Endothelial cell of umbilical vein (primary cell): Measurements from ENCODE around the gene EML4. TPM values are rescaled to one million over a fixed set of nuclear protein-coding genes. Genes with fewer than 3 reads are reported as not detected.

Experiments used
- BruUV-seq: library from RNA; stranded (reverse); fragments of 400-500 nt; replicated peaks from 2 replicates; lab custom pipeline; 2021; lab: Mats Ljungman, UMichigan
- CTCF ChIA-PET: fragments of 300-600, 350-600 bp; sonication (Branson Sonifier 250); formaldehyde crosslinking; loops from one replicate; lab custom pipeline; 2021; ENCODE audit warnings: antibody characterized with exemption, inconsistent platforms; lab: Charles Lee
- POLR2A ChIA-PET: fragments of 300-600, 350-600 bp; sonication (Branson Sonifier 250); formaldehyde crosslinking; loops from one replicate; lab custom pipeline; 2021; ENCODE audit warnings: antibody characterized with exemption, inconsistent platforms; lab: Charles Lee
- DNase-seq: peaks from one replicate; pipeline ENCODE4 v3.0.0-alpha.2; 2011; ENCODE audit warnings: low read depth, low spot score
- FAIRE-seq: peaks from 2 replicates; lab custom pipeline; 2011; peaks lifted over from hg19 to GRCh38; lab: Jason Lieb, UNC
- H2AFZ ChIP-seq: 2 replicates; pipeline ENCODE4 v1.6.0; 2012; ENCODE audit warnings: low read depth, low read length, control low read depth, inconsistent platforms
- H3K27ac ChIP-seq: 2 replicates; pipeline ENCODE4 v1.5.1; 2011; ENCODE audit warnings: low read depth, mild to moderate bottlenecking, control low read depth, low read length, moderate library complexity; ENCODE audit not compliant: insufficient read depth
- H3K27me3 ChIP-seq, 2 experiments: 2 replicates each; pipeline versions ENCODE4 v1.6.0 to v1.6.1; 2011; ENCODE audit warnings: low read length in 2 of 2, mixed read lengths in 1 of 2; ENCODE audit not compliant: control insufficient read depth in 2 of 2, insufficient read depth in 2 of 2
- H3K36me3 ChIP-seq, 2 experiments: 2 replicates in 1 of 2; 3 replicates in 1 of 2; pipeline ENCODE4 v1.5.1; 2011; ENCODE audit warnings: low read length in 2 of 2, mild to moderate bottlenecking in 1 of 2, moderate library complexity in 1 of 2; ENCODE audit not compliant: control insufficient read depth in 2 of 2, insufficient read depth in 2 of 2; ENCODE audit errors: extremely low read depth in 1 of 2
- H3K4me1 ChIP-seq: 3 replicates; pipeline ENCODE4 v1.5.1; 2011; ENCODE audit warnings: mild to moderate bottlenecking, low read length; ENCODE audit not compliant: control insufficient read depth, insufficient read depth; ENCODE audit errors: extremely low read depth
- H3K4me2 ChIP-seq: 2 replicates; pipeline ENCODE4 v1.6.1; 2011; ENCODE audit warnings: low read length, control low read depth, mixed read lengths; ENCODE audit not compliant: insufficient read depth
- H3K4me3 ChIP-seq, 3 experiments: fragments of 200-600 bp in 1 of 3; sonication (generic), shearing (Covaris generic) in 1 of 3; replicated peaks in 1 of 3; 2 replicates each; pipeline ENCODE4 v1.5.1; 2011 to 2016; ENCODE audit warnings: control low read depth in 3 of 3, low read length in 3 of 3, mild to moderate bottlenecking in 2 of 3, inconsistent platforms in 1 of 3, low read depth in 1 of 3, moderate library complexity in 1 of 3; ENCODE audit not compliant: insufficient read depth in 1 of 3
- H3K79me2 ChIP-seq: 2 replicates; pipeline ENCODE4 v1.6.0; 2012; ENCODE audit warnings: low read length, inconsistent platforms; ENCODE audit not compliant: control insufficient read depth, insufficient read depth
- H3K9ac ChIP-seq: replicated peaks from 2 replicates; pipeline ENCODE3; 2011; ENCODE audit warnings: low read length, control low read depth; ENCODE audit not compliant: insufficient read depth; ENCODE audit errors: extremely low read depth
- H3K9me1 ChIP-seq: replicated peaks from 3 replicates; pipeline ENCODE4 v1.6.0; 2011; ENCODE audit warnings: mild to moderate bottlenecking, low read length; ENCODE audit not compliant: control insufficient read depth, insufficient read depth; ENCODE audit errors: extremely low read depth
- H3K9me3 ChIP-seq: replicated peaks from 2 replicates; pipeline ENCODE4 v1.5.1; 2012; ENCODE audit warnings: low read length, inconsistent platforms; ENCODE audit not compliant: control insufficient read depth, insufficient read depth
- H4K20me1 ChIP-seq: replicated peaks from 2 replicates; pipeline ENCODE3; 2011; ENCODE audit warnings: mild to moderate bottlenecking, low read length; ENCODE audit not compliant: control insufficient read depth, insufficient read depth; ENCODE audit errors: extremely low read depth
- EZH2 ChIP-seq: IDR thresholded peaks from 2 replicates; pipeline ENCODE4 v1.6.1; 2012; ENCODE audit warnings: borderline replicate concordance, low read depth, mild to moderate bottlenecking, moderate library complexity, low read length, inconsistent platforms; ENCODE audit not compliant: severe bottlenecking
- FOS ChIP-seq: IDR thresholded peaks from 2 replicates; pipeline ENCODE4 v1.6.1; 2011; ENCODE audit warnings: mild to moderate bottlenecking, low read length, moderate library complexity, borderline replicate concordance; ENCODE audit not compliant: insufficient read depth
- GATA2 ChIP-seq: IDR thresholded peaks from 2 replicates; pipeline ENCODE4 v1.7.0; 2011; ENCODE audit warnings: low read depth, mild to moderate bottlenecking, moderate library complexity, mixed read lengths, low read length; ENCODE audit not compliant: insufficient read length, insufficient read depth
- JUN ChIP-seq: IDR thresholded peaks from 2 replicates; pipeline ENCODE4 v1.6.1; 2011; ENCODE audit warnings: borderline replicate concordance, low read depth; ENCODE audit not compliant: insufficient read length, insufficient read depth
- MAX ChIP-seq: IDR thresholded peaks from 2 replicates; pipeline ENCODE4 v1.6.1; 2011; ENCODE audit not compliant: insufficient read depth, insufficient read length
- MYC ChIP-seq: IDR thresholded peaks from one replicate; pipeline ENCODE4 v1.6.1; 2011; ENCODE audit warnings: mild to moderate bottlenecking, low read depth, low read length
- POLR2A ChIP-seq: IDR thresholded peaks from 2 replicates; pipeline ENCODE4 v1.6.1; 2012; ENCODE audit warnings: low read depth, mild to moderate bottlenecking, control low read depth, low read length
- POLR2AphosphoS5 ChIP-seq: IDR thresholded peaks from 2 replicates; pipeline ENCODE4 v1.6.1; 2012; ENCODE audit warnings: low read depth, mild to moderate bottlenecking, control low read depth, low read length, moderate library complexity; ENCODE audit not compliant: insufficient read depth
- dilution Hi-C: fragments of 300-500 bp; cut with MboI; formaldehyde crosslinking; loops from one replicate; pipeline ENCODE4 v1.15.0; 2019; ENCODE audit warnings: low sequenced_read_pairs; ENCODE audit not compliant: extremely low pct_ligation_motif_present
- intact Hi-C: fragments of 100-400 bp; cut with micrococcal nuclease; formaldehyde crosslinking; loops from one replicate; pipeline ENCODE4 v1.10.0; 2022
- polyA plus RNA-seq, 4 experiments: library from polyadenylated mRNA; depleted of rRNA in 3 of 4; stranded (reverse) in 3 of 4; unstranded in 1 of 4; fragments of >200 nt; gene quantifications; 2 replicates each; pipeline versions ENCODE4 v1.2.1 to v1.2.3, GENCODE V29; 2011 to 2012; ENCODE audit warnings: missing spikeins in 1 of 4
- total RNA-seq: library from RNA; stranded (reverse); gene quantifications from 2 replicates; pipeline ENCODE4 v1.2.3, GENCODE V29; 2021
- TF ChIP-seq, protein P1 (sequence below), 2 donors: IDR thresholded peaks; 1 replicate in 1 of 2; 2 replicates in 1 of 2; pipeline ENCODE4 v1.5.1; 2011; ENCODE audit warnings: low read length in 2 of 2, mild to moderate bottlenecking in 2 of 2, moderate library complexity in 2 of 2, control low read depth in 1 of 2, inconsistent platforms in 1 of 2, low read depth in 1 of 2; ENCODE audit not compliant: insufficient read depth in 1 of 2; ENCODE audit errors: extremely low read depth in 1 of 2

EML4 gene
- total and polyA plus RNA-seq, 2 donors (not counting 3 experiments of a cell fraction or from before 2014, with no cell fraction given) = 13.3 to 32.0 TPM

DNA sequence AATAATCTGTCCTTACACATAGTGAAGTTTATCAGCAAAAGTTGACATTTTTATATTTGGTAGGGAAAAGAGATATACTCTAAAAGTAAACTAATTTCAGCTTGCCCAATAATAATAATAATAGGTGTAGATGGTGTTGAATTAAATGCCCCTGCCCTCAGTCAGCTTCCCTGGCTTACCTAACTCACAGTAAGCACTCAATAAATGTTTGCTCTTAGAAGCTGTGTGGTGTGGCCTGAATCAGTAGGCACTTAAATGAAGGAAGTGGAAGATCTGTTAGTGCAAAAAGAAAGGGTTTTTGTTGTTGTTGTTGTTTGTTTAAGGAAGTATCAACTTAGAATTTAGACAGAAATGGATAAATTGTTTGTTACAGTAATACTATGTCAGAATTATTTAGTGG is 36.2 kb downstream of the EML4 start:
- H2AFZ ChIP-seq = no peak overlapping the region
- no peaks in the 10 kb centered on the region for H3K36me3 ChIP-seq
- TF ChIP-seq FOS (no peak), JUN (no peak), EZH2 (no peak), MYC (no peak), POLR2A (no peak), MAX (no peak), POLR2AphosphoS5 (no peak), GATA2 (no peak)
- TF ChIP-seq, protein P1, sequence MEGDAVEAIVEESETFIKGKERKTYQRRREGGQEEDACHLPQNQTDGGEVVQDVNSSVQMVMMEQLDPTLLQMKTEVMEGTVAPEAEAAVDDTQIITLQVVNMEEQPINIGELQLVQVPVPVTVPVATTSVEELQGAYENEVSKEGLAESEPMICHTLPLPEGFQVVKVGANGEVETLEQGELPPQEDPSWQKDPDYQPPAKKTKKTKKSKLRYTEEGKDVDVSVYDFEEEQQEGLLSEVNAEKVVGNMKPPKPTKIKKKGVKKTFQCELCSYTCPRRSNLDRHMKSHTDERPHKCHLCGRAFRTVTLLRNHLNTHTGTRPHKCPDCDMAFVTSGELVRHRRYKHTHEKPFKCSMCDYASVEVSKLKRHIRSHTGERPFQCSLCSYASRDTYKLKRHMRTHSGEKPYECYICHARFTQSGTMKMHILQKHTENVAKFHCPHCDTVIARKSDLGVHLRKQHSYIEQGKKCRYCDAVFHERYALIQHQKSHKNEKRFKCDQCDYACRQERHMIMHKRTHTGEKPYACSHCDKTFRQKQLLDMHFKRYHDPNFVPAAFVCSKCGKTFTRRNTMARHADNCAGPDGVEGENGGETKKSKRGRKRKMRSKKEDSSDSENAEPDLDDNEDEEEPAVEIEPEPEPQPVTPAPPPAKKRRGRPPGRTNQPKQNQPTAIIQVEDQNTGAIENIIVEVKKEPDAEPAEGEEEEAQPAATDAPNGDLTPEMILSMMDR (IDR thresholded peaks at IDR 0.05; ENCODE audit: extremely low read depth in 1 of 2, insufficient read depth in 1 of 2, low read depth in 1 of 2, low read length in 2 of 2) = no peak
- FAIRE-seq = no peak
- H3K9me1 ChIP-seq = no peaks in the 10 kb centered on the region
- POLR2A ChIA-PET = no interaction called here
- no TSS peak for BruUV-seq
- H4K20me1 ChIP-seq = no peaks in the 10 kb centered on the region
- no peaks in the 10 kb centered on the region for H3K9me3 ChIP-seq
- no peaks in the 10 kb centered on the region for H3K27me3 ChIP-seq
- peaks cover 6% of the 10 kb centered on the region for H3K4me1 ChIP-seq
- dilution Hi-C loops = no loop called here
- CTCF ChIA-PET = interaction anchor here (0.5 to 1.7 kb wide), 3 partner anchors 73 to 123 kb away, joined by 3 to 4 read pairs (median 3); no protein-coding TSS in a partner anchor
- H3K9ac ChIP-seq = no peak overlapping the region
- peaks cover 4% of the 10 kb centered on the region for H3K79me2 ChIP-seq
- no peak overlapping the region for H3K4me2 ChIP-seq
- H3K4me3 ChIP-seq = no peak overlapping the region
- intact Hi-C loops = no loop called here
- no peak overlapping the region for H3K27ac ChIP-seq
- DNase-seq = no peak
